Adipocyte (in vitro differentiated cells): ENCODE measurements around the gene ALG2.

Experiments used
- DNase-seq: peaks from one replicate; pipeline ENCODE4 v3.0.0-alpha.2; 2015; ENCODE audit warnings: low read depth
- H3K27me3 ChIP-seq: replicated peaks from 2 replicates; pipeline ENCODE4 v1.7.0; 2013; ENCODE audit warnings: mild to moderate bottlenecking, low read length, moderate library complexity; ENCODE audit not compliant: control insufficient read depth, insufficient read depth
- H3K36me3 ChIP-seq: 2 replicates; pipeline ENCODE4 v1.7.0; 2013; ENCODE audit warnings: low read length, mild to moderate bottlenecking, moderate library complexity; ENCODE audit not compliant: control insufficient read depth, insufficient read depth, severe bottlenecking
- H3K4me1 ChIP-seq: 2 replicates; pipeline ENCODE4 v1.7.0; 2013; ENCODE audit warnings: mild to moderate bottlenecking, low read length, moderate library complexity; ENCODE audit not compliant: control insufficient read depth, insufficient read depth
- H3K4me3 ChIP-seq: 2 replicates; pipeline ENCODE4 v1.7.0; 2013; ENCODE audit warnings: mild to moderate bottlenecking, low read length, moderate library complexity
- H3K9ac ChIP-seq: 2 replicates; pipeline ENCODE4 v1.7.0; 2013; ENCODE audit warnings: mild to moderate bottlenecking, low read length, moderate library complexity
- H3K9me3 ChIP-seq: 2 replicates; pipeline ENCODE4 v1.7.0; 2013; ENCODE audit warnings: mild to moderate bottlenecking, low read length, moderate library complexity; ENCODE audit not compliant: control insufficient read depth

The ALG2 gene

DNA sequence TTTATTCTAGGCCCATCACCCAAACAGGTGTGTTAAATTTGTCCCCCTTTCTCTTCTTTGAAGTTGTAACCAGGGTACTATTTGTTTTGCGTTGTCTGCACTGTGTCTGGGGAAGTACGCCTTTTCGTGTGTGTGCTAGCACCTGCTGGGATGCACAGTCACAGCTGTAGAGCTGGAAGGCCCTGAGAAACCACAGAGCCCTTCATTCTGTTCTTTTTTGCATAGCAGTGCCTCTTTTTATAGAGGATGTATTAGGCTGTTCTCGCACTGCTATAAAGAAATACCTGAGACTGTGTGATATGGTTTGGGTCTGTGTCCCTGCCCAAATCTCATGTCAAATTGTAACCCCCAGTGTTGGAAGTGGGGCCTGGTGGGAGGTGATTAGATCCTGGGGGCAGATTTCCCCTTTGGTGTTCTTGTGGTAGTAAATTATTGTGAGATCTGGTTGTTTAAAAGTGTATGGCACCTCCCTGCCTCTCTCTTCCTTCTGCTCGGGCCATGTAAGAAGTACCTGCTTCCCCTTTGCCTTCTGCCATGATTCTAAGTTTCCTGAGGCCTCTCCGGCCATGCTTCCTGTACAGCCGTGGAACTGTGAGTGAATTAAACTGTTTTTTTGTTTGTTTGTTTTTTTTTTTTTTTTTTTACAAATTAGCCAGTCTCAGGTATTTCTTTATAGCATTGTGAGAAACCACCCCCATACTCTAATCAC lies 14.3 kb upstream of the ALG2 start:
- Histone ChIP-seq H3K9me3 (no peaks in the 10 kb centered on the region), H3K9ac (no peak overlapping the region), H3K4me1 (peaks cover 13% of the 10 kb centered on the region), H3K36me3 (peaks cover 27% of the 10 kb centered on the region), H3K27me3 (no peaks in the 10 kb centered on the region), H3K4me3 (no peak overlapping the region)
- no peak for DNase-seq

DNA sequence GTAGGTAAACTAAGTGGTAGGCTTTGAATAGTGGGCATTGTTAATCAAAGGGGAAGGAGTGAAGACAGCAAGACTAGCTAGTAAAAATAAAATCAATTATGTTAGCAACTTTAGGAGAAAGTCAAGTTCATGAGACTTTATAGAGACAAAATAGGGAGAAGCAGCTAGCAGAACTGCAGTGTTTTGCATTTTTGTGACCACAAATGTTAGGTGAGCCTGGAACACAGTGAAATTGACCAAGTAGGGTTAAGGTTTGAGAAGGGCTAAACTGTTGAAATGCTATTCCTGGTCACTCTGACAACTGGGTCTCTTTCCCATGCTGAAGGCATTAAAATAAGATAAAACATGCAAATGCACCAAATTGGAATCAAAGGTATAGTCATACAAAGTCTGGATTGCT lies 13.3 kb upstream of the ALG2 start:
- H3K9me3 ChIP-seq: no peaks in the 10 kb centered on the region
- H3K27me3 ChIP-seq: no peaks in the 10 kb centered on the region
- no peak for DNase-seq
- H3K9ac ChIP-seq: no peak overlapping the region
- H3K36me3 ChIP-seq: peaks cover 37% of the 10 kb centered on the region
- peaks cover 11% of the 10 kb centered on the region for H3K4me1 ChIP-seq
- H3K4me3 ChIP-seq: no peak overlapping the region

DNA sequence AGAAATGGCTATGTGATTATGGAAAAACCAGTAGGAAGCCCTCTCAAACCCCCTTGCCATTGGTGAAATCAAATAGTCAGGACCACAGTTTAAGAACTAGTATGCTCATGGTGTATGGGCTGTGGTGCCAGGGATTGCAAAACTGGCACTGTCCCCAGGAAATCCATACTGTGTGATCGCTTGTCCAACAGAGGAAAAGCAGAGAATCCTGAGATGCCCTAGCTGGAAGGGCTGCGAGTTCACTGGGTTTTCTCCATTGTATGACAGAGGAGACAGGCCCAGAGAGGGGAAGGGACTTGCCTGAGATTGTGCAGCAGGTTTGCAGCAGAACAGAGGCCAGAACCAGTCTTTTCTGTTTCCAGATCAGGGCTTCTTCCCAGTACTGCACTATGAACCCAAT lies 12.9 kb upstream of the ALG2 start:
- H3K27me3 ChIP-seq: no peaks in the 10 kb centered on the region
- no peak for DNase-seq
- peaks cover 42% of the 10 kb centered on the region for H3K36me3 ChIP-seq
- no peak overlapping the region for H3K9ac ChIP-seq
- no peaks in the 10 kb centered on the region for H3K9me3 ChIP-seq
- no peak overlapping the region for H3K4me3 ChIP-seq
- H3K4me1 ChIP-seq: peaks cover 6% of the 10 kb centered on the region

DNA sequence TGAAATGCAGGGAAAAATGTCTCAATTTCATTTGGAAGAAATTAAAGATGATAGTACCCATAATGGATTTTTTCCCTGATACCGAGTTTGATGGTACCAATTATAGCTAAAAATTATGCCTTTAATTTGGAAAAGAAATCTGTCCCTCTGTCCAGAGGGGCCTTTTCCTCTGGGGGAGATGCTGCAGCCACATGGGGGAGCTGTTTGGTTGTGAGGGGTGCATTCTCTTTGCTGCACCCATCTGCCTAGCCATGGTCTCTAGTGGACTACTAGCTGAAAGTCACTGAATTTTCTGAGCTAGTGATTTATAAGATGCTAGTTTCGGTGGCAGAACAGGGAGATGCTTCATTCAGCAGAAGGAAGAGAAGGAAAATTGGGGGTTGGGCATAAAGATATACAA lies 10.0 kb upstream of the ALG2 start:
- peak; percentile 42 for DNase-seq

DNA sequence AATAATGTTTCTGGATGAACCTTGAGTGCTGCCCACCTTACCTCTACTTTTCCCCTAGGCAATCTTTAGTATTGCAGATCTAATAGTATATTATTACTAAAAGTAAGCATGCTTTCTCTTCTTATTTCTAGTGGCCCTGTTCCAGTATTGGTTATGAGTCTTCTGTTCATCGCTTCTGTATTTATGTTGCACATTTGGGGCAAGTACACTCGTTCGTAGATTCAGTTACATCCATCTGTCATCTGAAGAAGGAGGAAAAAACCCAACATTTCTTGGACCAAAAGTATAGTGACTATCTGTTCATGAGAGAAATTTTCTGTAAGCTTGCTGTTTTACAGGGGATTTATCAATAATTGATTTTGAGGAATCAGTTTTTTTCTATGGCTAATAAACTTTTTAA lies 8.5 kb upstream of the ALG2 start:
- no peaks in the 10 kb centered on the region for H3K9me3 ChIP-seq
- H3K4me1 ChIP-seq: peaks cover 7% of the 10 kb centered on the region
- no peak overlapping the region for H3K4me3 ChIP-seq
- peaks cover 79% of the 10 kb centered on the region for H3K36me3 ChIP-seq
- no peak for DNase-seq
- H3K9ac ChIP-seq: no peak overlapping the region
- no peaks in the 10 kb centered on the region for H3K27me3 ChIP-seq

More for the DNA sequence above, 10.0 kb upstream of the ALG2 start:
- Histone ChIP-seq H3K4me1 (no peaks in the 10 kb centered on the region), H3K9ac (no peak overlapping the region), H3K27me3 (no peaks in the 10 kb centered on the region), H3K36me3 (peaks cover 66% of the 10 kb centered on the region), H3K4me3 (no peak overlapping the region), H3K9me3 (no peaks in the 10 kb centered on the region)

DNA sequence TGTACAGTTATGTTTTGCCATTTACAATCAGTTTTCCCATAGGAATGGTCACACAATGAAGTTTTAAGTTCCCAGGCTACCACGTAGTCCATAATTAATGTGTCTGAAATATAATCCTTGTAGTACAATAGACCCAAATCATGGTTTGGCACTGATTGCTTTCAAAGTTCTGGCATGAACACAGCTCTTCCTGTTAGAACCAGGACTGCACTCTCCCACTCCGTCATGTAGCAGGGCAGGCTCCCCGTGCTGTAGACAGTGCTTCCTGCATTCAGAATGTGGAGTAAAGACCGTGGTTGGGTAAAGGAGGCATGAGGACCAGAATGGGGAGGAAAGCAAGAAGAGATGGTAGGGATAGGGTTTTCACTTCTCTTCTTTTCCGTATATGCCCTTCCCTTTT lies 4.3 kb upstream of the ALG2 start:
- H3K4me3 ChIP-seq: no peak overlapping the region
- H3K9me3 ChIP-seq: no peaks in the 10 kb centered on the region
- peaks cover 30% of the 10 kb centered on the region for H3K4me1 ChIP-seq
- H3K27me3 ChIP-seq: no peaks in the 10 kb centered on the region
- H3K9ac ChIP-seq: no peak overlapping the region
- DNase-seq: no peak
- H3K36me3 ChIP-seq: peaks cover 69% of the 10 kb centered on the region

DNA sequence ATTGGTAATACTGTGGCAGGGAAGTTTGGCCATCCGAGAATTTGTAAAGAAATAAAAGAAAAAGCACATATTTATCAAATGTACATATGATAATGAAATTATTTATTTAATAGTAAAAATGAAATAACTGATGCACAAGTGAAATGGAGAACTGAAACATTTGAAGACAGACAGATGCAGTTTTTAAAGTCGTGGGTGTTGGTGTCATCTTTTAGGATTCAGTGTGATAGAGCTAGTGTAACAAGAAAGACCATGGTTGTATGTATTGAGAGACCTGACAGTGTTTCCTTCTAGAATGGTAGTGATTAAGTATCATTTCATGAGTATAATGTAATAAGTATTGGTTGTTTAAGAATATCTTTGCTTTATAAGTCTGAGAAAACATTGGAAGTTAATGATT lies 2.7 kb upstream of the ALG2 start:
- peak overlapping the region; percentile 99 for H3K9ac ChIP-seq
- H3K36me3 ChIP-seq: peaks cover 52% of the 10 kb centered on the region
- peaks cover 45% of the 10 kb centered on the region for H3K4me1 ChIP-seq
- peak overlapping the region; percentile 99 for H3K4me3 ChIP-seq
- no peaks in the 10 kb centered on the region for H3K9me3 ChIP-seq
- no peak for DNase-seq
- no peaks in the 10 kb centered on the region for H3K27me3 ChIP-seq

DNA sequence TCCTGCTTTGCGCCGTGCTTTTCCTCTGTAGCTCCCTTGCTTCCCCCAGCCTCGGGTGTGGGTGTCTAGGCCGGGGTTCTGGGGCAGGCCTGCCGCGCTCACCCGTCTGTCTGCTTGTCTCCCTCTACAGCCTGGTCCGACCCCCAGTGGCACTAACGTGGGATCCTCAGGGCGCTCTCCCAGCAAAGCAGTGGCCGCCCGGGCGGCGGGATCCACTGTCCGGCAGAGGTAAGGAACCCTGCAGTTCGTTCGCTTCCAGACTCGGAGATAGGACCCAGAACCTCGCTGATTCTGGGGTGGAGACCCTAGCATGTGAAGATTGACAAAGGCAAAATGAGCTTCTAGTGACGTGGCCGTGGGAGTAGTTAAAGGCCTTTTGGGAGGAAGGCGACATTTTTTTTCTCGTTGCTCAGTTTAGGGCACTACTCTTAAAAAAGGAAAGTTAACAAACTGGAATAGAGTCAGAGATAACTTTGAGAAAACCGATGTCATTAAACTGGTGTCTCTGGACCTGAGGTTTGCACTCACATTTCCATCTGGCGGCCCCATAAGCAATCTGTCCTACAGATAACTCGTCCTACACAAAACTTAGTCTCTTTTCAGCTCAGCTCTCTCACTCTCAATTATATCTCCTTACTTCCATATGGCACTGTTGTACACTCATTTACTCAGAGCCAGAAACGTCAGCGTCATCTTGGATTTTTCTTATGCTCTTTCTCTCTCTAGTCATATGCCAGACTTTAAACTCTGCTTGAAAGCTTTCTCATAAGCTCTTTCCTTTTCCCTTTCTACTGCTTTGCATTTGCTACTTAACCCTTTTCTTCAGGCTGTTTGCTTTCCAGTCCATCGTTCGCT lies 901 bp upstream of the ALG2 start:
- DNase-seq: peak; percentile 51
- no peaks in the 10 kb centered on the region for H3K9me3 ChIP-seq

DNA sequence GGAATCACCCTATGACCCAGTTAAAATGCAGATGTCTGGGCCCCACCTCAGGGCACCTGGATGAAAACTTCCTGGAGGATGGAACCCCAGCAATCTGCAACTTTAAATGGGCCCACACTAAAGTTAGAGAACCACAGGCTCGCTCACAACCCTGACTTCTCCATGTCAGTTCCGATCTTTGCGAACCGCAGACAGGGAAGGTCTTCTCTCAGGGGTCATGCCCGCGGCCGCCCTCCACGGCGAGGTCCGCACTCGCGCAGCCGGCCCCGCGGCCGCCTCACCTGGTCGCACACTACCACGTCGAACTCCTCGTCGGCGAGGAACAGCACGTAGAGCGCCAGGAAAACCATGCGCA lies 499 bp downstream of the ALG2 start:
- Histone ChIP-seq H3K4me3 (peak overlapping the region; percentile 99), H3K36me3 (peaks cover 37% of the 10 kb centered on the region), H3K9ac (peak overlapping the region; percentile 99), H3K4me1 (peaks cover 56% of the 10 kb centered on the region), H3K9me3 (no peaks in the 10 kb centered on the region), H3K27me3 (no peaks in the 10 kb centered on the region)
- no peak for DNase-seq

More for the DNA sequence above, 901 bp upstream of the ALG2 start:
- H3K4me1 ChIP-seq: peaks cover 48% of the 10 kb centered on the region
- no peaks in the 10 kb centered on the region for H3K27me3 ChIP-seq
- H3K9ac ChIP-seq: peak overlapping the region; percentile 99
- H3K36me3 ChIP-seq: peaks cover 45% of the 10 kb centered on the region
- H3K4me3 ChIP-seq: peak overlapping the region; percentile 99

DNA sequence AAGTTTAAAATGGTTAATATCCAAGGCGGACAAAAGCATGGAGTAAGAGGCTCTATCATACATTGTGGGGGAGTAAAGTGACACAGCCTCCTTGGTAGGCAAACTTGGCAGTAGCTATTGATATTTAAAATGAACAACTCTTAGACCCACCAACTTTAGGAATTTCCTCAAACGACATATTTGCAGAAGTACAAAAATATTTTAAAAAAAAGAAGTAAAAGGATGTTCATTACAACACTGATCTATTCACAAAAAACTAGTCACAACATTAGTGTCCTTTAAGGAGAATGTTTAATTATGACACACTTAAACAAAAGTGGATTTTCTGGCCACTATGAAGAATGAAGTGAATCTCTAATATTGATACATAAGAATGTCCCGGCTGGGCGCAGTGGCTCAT lies 1.7 kb downstream of the ALG2 start:
- DNase-seq: no peak
- Histone ChIP-seq H3K4me3 (peak overlapping the region; percentile 99), H3K27me3 (no peaks in the 10 kb centered on the region), H3K4me1 (peaks cover 49% of the 10 kb centered on the region), H3K9ac (no peak overlapping the region), H3K9me3 (no peaks in the 10 kb centered on the region), H3K36me3 (peaks cover 32% of the 10 kb centered on the region)

DNA sequence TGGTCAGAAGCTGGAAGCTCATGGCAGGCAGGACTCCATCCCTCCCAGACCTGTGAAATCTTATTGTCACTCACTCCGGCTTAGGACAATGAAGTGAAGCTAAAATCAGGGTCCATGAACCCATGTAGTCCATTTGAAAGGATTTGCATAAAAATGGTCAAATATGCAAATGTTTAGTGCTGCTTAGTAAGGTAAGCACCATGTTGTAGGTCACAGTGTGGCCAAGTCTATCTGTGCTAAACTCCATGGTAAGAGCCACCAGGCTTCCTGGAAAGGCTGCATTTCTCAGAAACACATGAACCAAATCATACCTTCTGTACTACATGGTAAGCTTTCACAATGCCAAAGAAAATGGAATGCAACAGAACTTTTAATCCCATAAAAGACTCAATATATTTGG lies 5.7 kb downstream of the ALG2 start:
- no peak for DNase-seq
- Histone ChIP-seq H3K27me3 (no peaks in the 10 kb centered on the region), H3K36me3 (peaks cover 18% of the 10 kb centered on the region), H3K4me3 (no peak overlapping the region), H3K4me1 (peaks cover 27% of the 10 kb centered on the region), H3K9ac (no peak overlapping the region), H3K9me3 (no peaks in the 10 kb centered on the region)
